CD4-positive, alpha-beta T cell treated with Interleukin-6 at 100 ng/mL for 8 hours (primary cell): Measurements from ENCODE around the gene LPO.

ENCODE experiments used
- DNase-seq: peaks from one replicate; pipeline ENCODE4 v3.0.0-alpha.2; 2020; ENCODE audit warnings: mixed read lengths, low spot score

LPO gene

DNA sequence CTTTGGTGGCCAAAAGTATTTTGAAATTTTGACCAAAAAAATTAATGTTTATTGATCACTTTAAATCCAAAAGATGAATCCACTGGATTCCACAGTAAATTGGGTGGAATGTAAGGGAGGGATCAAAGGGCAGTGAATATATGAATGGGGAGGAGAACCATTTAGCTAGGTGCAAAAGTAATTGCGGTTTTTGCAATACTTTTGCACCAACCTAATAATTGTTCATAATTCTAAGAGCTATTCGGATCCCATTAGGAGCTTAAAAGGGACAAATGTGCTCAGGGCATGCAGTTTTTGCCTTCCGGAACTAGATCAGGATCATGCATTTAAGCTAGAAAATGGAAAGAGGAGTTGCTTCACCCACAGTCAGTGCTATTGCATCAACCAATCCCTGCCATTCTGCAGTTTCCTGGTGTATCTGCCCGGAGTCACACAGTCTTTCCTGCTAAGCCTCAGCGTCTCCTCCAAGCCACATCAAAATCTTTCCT is at the start of gene LPO:
TSS of gene LPO (plus strand) at position 438 of the 488 bp plus-strand sequence. CDS start 4,396 bp downstream, outside the sequence.
- DNase-seq, result no peak

DNA sequence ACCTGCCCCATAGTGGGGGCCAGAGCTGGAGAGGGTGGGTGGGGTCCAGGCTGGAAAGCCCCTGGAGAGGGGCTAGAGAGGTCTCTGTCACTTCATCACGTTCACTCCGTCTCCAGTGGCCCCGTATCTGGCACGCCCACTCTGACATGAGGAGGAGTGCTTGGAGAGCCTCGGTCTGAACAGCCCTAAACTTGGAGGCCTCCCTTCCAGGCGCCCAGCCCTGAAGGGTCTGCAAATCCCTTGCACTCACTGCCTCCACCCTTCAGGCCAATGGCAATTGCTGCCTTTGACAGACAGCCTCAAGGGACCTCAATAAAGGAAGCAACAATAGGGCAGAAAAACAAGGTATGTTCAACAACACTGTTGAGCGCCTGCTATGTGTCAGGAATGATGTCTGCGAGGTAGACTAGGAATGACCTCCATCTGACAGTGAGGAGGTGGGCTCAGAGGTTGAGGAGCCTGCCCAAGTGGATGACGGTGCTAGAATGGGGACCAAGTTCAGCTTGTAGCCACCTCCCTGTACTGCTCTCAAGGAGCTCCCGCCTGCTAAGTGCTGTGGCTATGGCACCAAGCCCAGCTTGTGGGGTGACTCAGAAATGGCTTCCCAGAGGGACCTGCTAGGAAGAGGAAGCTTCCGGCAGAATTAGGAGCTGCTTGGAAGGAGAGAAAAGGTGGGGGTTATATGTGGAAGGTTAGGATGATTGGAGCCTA is 48.8 kb upstream of the LPO start:
- DNase-seq, result no peak

DNA sequence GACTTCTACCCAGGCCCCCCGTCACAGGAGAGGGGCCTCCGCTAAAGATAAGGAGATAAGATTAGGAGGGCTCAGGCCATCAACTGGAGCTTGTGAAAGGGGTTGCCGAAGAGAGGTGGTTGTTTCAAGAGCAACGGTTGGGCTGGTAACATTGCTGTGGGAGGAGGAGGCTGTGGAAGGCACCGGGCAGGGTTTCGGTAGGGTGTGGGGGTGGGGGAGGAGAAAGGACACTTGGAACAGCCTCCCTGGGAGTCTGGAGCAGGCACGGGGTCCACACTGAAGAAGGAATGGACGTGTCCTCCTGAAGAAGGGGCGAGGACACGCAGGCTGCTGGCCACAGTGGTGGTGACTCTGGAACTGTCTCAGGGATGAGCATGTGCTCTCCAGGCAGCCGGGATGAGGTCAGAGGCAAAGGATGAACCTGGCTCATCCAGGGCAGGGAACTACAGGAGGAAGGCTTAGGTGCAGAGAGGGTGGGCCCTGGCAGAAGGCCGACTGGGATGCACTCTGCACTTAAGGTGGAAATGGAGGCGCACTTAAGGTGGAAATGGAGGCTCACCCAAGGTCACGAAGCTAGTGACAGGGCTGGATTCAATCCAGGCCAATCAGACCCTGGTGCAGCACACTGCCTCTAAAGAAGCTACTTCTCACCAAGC is 47.0 kb upstream of the LPO start:
- DNase-seq, result no peak

DNA sequence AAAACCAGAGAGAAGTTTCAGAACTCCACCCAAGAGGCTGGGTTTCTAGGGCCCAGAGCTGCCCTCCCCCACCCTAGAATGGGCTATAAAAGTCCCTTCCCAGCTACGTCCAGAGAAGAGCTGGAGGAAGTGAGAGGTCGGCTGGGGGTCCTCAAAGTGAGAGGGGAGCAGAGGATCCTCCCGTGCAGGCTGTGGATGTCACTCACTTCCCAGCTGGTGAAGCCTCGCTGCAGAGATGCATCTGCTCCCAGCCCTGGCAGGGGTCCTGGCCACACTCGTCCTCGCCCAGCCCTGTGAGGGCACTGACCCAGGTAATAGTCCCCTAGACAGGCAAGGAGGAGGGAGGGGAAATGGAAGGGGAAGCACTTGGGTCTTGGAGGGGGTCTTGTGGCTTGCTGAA is 45.8 kb upstream of the LPO start, which contains the start of gene EPX:
TSS of gene EPX (plus strand) at position 115 of the 400 bp plus-strand sequence. CDS start at position 236, 121 bp downstream.
- no peak for DNase-seq

DNA sequence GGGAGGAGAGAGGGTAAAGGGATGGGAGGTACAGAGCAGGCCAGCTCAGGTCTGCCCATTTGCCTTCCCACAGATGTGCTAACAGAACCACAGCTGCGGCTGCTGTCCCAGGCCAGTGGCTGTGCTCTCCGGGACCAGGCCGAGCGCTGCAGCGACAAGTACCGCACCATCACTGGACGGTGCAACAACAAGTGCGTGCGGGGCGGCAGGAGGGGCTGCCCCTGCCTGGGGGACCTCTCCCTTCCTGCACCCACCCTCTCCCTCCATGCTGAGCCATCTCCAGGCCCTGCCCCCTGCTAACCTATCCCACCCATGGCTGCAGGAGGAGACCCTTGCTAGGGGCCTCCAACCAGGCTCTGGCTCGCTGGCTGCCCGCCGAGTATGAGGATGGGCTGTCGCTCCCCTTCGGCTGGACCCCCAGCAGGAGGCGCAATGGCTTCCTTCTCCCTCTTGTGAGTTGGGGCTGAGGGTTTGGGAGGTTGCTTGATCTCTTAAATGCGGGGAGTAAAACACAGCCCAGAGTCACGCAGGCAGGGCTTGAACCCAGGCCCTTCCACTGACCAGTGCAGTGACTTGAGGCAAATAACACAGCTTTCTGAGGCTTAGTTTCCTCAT is 44.6 kb upstream of the LPO start:
- DNase-seq, result no peak

DNA sequence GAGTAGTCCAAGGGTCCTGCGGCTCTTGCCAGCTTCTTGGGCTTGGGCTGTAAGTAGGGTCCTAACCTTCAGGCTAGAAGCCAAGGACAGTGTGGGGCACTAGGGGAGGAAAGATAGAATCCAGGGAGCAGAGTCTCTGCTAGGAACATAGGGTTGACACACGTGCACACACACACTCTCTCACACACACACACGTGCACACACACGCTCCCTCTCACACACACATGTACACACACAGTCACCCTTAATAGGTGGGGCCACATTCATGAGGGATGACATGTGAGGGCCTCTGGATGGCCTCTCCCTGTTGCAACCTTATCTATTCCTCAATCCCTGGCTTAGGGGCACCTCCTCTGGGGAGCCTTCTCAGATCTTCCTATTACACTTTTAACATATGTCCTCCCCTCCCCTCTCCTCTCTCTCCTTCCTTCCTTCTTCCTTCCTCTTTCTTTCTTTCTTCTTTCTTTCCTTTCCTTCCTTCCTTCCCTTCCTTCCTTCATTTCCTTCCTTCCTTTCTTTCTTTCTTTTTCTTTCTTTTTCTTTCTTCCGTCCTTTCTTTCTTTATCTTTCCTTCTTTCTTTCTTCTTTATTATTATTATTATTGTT is 42.8 kb upstream of the LPO start:
- no peak for DNase-seq

DNA sequence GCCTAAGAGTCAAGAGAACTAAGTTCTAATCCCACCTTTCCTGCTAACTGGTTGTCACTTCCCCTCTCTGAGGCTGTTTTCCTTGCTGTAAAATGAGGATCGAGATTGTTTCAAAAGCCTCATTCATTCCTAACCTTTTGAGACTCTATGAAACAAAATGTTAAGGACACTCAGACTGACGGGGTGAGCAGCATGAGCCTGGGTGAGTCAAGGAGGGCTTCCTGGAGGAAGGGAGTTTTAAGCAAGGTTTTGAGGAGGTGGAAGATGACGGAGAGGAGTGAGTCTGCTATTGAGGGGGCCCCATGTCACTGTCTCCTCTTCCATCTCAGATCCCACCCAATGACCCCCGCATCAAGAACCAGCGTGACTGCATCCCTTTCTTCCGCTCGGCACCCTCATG is 41.8 kb upstream of the LPO start:
- DNase-seq, result no peak

DNA sequence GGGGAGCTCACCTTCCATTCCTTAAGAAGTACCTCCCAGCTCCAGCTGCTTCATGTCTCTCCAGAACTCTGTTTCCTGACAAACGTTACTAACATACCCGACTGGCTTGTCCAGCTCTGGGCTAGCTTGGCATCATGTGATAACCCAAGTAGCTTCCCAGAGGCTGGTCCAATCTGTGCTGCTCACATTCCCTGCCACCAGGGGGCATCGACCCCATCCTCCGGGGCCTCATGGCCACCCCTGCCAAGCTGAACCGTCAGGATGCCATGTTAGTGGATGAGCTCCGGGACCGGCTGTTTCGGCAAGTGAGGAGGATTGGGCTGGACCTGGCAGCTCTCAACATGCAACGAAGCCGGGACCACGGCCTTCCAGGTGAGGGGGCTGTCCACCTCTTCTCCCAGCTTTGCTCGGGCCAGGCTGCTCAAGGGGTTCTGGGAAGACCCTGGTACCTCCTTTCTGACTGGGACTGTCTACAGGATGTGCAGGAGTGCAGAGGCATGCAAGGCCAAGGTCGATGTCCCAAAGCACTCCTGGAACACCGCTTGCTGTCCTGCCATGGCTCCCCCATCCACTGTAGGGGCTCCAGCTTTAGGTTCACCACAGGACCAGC is 38.3 kb upstream of the LPO start:
- DNase-seq, result peak; percentile 46

DNA sequence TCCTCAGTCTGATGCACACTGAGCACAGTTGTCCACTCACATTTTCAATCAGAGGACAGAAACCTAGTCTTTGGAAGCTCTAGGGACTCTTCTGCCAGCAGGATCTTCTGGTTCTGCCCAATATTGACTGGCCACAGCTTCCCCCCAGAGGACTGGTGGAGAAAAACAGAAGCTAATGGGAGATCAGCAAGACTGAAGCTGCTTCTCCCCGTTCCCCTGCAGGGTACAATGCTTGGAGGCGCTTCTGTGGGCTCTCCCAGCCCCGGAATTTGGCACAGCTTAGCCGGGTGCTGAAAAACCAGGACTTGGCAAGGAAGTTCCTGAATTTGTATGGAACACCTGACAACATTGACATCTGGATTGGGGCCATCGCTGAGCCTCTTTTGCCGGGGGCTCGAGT is 35.5 kb upstream of the LPO start:
- no peak for DNase-seq

DNA sequence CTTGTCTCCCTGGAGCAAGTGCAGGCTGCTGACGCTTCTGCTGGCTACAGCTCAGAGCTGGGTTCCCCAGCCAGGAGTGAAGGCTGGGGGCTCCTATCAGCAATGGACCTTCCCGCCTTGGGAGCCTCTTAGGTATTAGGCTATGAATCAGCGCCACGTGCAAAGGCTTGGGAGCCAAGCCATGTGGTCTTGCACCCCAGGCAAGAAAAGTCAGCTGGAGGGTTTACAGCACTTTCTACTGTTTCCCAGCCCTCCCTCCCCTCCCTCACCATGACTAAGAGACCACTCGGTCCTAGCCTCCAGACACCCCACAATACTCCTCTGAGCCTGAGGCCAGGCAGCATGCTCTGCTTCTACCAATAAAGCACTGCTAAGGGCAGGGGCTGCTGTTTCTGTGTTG is 33.6 kb upstream of the LPO start:
- no peak for DNase-seq

DNA sequence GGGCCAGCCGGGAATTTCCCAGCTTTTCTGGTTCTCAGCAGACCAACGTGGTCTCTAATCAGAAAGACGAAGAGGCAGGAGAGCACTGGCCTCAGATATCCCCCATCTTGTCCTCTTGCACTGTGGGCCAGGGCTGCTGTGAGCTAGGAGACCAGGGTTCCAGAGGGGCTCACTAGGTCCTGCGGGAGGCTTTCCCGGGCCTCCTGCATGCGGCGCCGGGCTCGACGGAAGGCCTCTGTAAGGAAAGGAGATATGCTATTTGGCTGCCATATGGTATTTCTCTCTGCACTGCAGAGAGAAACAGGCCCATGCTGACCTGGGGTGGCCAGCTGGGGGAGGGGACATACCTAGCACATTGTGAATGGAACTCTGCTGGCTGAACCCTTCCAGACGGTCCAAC is 32.4 kb upstream of the LPO start:
- no peak for DNase-seq

DNA sequence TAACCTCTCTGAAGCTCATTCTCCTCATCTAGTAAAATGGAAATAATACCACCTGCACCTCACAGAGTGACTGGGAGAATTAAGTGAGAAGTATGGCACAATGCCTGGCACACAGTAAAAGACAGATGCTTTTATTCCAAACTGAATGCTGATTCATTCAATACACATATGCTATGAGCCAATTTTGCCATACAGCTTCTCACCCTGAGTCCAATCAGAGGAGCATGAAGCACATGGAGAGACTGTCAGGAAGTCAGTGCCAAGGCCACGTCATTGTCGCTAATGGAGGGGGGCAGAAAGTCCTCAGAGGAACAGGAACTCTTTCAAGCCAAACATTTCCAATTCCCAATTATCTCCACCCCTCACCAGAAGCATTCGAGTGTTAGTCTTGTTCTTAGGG is 30.9 kb upstream of the LPO start:
- DNase-seq, result no peak

DNA sequence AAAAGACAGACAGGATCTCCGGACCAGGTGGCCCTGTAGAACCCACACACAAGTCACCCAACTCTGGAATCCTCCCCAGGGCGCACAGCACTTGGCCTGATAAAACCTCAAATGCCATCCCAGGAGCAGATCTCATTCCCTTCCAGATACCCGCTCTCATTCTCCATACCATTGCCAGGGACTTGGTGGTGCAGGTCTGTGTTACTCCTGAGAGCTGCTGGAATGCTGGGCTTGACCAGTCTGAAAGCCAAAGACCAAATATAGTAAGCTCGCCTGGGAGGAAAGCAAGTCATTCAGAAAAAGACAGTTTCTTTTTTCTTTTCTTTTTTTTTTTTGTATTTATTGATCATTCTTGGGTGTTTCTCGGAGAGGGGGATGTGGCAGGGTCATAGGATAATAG is 30.0 kb upstream of the LPO start:
- no peak for DNase-seq

DNA sequence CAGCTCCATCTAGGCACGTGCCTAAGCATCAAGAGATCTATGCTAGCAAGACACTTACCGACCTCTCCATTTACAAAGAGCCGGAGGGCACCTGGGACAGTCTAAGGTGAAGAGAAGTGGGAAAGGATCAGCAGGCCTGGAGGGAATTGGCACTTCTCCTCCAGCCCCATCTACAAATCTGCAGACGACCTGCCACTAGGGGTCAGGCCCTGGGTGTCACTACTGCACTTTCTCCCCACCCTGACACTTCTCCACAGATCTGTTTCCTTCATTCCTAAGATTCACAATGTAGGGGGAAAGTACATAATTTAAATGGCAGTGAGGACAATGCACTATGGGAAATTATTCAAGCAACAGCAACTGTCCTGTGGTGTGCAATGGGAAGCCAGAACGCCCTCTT is 27.5 kb upstream of the LPO start:
- DNase-seq, result no peak

DNA sequence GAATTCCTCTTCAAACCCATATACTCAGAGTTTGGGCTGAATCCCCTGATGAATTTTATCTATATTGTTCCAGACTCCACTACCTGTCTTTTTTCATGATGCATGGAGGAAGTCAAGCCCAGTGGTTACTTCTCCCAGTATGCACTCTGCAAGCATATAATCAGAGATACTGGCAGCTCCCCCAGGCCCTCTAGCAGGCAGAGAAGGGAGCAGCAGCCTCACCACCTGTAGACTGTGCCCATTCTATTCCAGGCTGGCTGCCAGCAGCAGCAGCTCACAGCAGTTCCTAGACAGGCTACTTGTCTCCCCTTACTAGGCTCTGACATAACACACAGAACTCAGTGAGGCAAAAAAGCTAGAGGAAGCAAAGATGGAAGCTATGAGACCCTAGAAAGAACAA is 22.7 kb upstream of the LPO start:
- no peak for DNase-seq

DNA sequence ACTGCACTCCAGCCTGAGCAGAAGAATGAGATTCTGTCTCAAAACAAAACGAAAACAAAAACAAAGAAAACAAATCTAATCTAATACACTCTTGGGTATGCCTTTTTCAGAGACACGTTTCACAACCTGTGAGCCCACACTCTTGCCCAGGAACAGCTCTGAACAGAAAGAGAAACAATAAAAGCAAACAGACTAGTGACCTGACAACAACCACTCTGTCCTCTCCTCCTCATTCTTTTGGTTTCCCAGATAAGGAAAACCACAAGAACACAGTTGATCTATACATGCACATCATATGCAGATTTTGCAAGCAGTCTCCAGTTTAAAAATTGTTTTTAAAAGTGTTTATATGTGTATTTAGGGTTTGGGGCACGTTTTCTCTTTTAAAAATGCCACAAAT is 20.6 kb upstream of the LPO start:
- no peak for DNase-seq

DNA sequence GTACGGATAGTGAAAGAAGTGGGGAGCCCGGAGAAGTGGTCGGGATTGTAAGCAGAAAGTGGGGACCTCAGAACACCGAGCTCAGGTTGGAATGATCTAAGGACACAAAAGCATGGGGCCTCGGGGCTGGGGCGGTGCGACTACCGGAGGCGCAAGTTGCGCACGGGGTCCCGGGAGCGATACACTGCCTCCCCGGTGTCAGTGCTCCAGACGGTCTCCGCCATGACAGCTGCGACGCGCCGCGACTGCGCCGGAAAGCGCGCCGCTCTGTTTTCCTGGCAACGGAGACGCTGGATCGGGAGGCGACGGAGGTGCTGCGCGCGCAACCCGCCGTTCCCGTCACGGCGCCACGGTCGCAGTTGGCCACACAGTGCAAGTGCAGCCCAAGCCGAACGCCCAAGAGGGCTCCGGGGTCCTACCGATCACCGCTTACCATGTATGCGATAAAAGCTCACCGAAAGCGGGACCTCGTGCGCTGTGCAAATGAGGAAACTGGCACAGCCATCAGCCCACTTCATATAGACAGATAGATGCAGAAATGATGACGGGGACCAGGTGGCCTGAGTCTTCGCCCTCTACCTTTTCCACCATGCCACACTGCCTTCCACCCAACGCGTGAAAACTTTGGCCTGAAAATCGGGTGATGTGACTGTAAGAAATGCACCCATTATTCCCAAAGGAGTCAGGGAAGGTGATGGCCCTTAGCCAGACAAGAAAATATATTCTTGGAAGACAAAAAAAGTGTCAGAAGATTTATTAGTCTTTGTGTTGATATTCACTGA is 19.2 kb upstream of the LPO start, which contains the start of gene MKS1:
TSS of gene MKS1 (minus strand) at position 249 of the 782 bp plus-strand sequence. CDS start at position 224, 25 bp downstream.
- peak; percentile 95 for DNase-seq

DNA sequence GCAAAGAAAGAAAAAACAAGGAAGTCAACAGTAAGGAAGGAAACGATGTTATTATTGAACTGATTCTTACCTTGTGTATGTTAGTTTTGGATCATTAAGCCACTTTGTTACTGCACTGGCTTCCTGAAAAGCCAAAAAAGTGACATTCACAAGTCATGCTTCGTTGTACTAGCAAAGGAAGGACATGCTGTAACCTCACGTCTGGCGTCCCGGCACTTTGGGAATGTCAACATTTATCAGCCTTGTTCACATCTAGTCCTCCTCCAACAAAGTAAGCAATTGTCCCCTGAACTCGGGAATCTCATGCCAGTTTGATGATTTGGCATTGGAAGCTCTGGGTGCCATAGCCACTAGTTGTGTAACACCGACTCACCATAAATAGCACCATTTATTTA is 18.6 kb upstream of the LPO start:
- no peak for DNase-seq

DNA sequence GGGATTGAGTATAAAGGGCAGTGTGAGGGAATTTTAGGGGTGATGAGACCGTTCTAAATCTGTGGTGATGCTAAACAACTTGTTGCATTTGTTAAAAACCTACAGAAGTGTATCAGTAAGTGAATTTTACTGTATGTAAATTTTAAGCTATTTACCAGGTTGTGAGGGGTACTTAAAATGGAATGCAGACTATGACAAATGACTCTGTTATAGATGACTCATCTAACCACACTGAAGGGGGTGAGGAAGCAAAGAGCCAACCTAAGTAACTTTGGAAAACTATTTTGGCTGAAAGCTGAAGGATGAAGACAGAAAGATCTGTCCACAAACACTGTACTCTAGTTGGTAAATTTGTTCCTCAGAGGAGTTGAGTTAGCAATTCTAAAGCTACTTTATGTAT is 14.1 kb upstream of the LPO start:
- no peak for DNase-seq

DNA sequence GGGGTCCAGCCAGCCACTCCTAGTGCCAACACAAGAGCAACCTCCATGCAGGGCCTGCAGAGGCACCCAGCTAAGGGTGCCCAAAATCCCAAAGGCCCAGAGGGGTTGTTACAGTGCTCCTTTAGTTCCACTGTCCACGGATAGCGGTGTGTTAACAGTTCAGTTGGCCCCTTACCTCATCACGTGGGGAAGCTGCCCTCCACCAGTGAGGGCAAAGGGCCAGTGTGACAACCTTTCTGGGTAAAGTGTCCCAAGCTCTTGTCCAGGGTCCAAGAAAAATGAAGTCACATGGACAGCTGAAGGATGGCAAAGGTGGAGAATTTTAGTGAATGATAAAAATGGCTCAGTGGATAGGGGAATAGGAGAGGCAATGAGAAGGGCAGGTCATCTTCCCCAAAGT is 10.7 kb upstream of the LPO start:
- no peak for DNase-seq

DNA sequence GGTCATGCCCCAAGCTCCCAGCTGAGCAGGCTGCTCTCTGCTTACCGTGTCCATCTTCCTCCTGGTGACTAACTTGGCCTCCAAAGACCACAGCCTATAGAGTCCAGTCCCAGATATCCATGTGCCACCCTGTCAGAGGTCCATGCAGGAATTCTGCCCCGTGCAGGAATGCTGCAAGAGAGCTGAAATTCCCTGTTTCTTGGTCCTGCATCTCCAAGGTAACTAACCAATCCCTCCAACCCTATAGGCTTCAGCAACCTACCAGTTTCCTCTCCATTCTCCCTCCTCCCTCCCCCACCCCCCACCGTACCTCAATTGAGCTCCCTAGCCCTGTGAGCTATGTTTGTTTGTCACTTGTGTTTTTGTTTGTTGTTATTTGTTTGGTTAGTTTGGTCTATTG is 9.7 kb upstream of the LPO start:
- no peak for DNase-seq
